Thoracic aorta (tissue), 2 donors: ENCODE data around the gene TUBD1. TPM values are rescaled to one million over a fixed set of nuclear protein-coding genes. Genes with fewer than 3 reads are reported as not detected.

Source experiments
- ATAC-seq: fragments of 150-250 bp; one replicate; pipeline ENCODE4 v1.8.0; 2017; ENCODE audit warnings: low read depth; ENCODE audit not compliant: insufficient number of reproducible peaks, low FRiP score
- DNase-seq: peaks from one replicate; pipeline ENCODE4 v3.0.0-alpha.2; 2020; ENCODE audit warnings: low spot score
- H3K27ac ChIP-seq, 2 donors: fragments of 200-600 bp; sonication (generic); 1 replicate in 1 of 2; 2 replicates in 1 of 2; pipeline ENCODE4 v1.5.1; 2016; ENCODE audit warnings: mild to moderate bottlenecking in 2 of 2, moderate library complexity in 2 of 2
- H3K27me3 ChIP-seq: fragments of 200-600 bp; sonication (generic); replicated peaks from 2 replicates; pipeline ENCODE4 v1.6.0; 2016; ENCODE audit warnings: mild to moderate bottlenecking; ENCODE audit not compliant: insufficient read depth
- H3K36me3 ChIP-seq: fragments of 200-600 bp; sonication (generic); one replicate; pipeline ENCODE4 v1.5.1; 2016
- H3K4me1 ChIP-seq, 2 donors: fragments of 200-600 bp; sonication (generic); 1 replicate in 1 of 2; 2 replicates in 1 of 2; pipeline versions ENCODE4 v1.5.1 to v1.6.0; 2016; ENCODE audit warnings: low read depth in 2 of 2, mild to moderate bottlenecking in 1 of 2; ENCODE audit not compliant: control insufficient read depth in 1 of 2
- H3K4me3 ChIP-seq: fragments of 200-600 bp; sonication (generic); 2 replicates; pipeline ENCODE4 v1.5.1; 2016; ENCODE audit warnings: mild to moderate bottlenecking
- H3K9me3 ChIP-seq: fragments of 200-600 bp; sonication (generic); 2 replicates; pipeline ENCODE4 v1.5.1; 2016
- CTCF ChIP-seq: fragments of 200-600 bp; sonication (generic); IDR thresholded peaks from one replicate; pipeline ENCODE4 v1.5.1; 2019; ENCODE audit warnings: antibody characterized with exemption
- total RNA-seq, 2 donors: library from RNA; depleted of rRNA; stranded (reverse); fragments of >200 nt; gene quantifications; one replicate each; pipeline versions ENCODE4 v1.1.0 to v1.2.3, GENCODE V29; 2016

The TUBD1 gene
- total RNA-seq, 2 donors from 2014 or later, result 11.0 to 28.0 TPM

GRCh38 chr17:59840329-59841090, 52.2 kb downstream of the TUBD1 start:
- Histone ChIP-seq H3K27me3 (no peaks in the 10 kb centered on the region), H3K27ac (peak overlapping the region; percentile 89 to 98), H3K36me3 (no peaks in the 10 kb centered on the region), H3K4me1 (peaks cover 13 to 43% of the 10 kb centered on the region in 2 donors), H3K9me3 (no peaks in the 10 kb centered on the region), H3K4me3 (peak overlapping the region; percentile 77)
- no peak for DNase-seq
- ATAC-seq, result no peak
- TF ChIP-seq CTCF, result no peak

- Histone ChIP-seq H3K27me3 (no peaks in the 10 kb centered on the region), H3K27ac (peak overlapping the region; percentile 89 to 98), H3K4me1 (peaks cover 6 to 36% of the 10 kb centered on the region in 2 donors), H3K4me3 (peak overlapping the region; percentile 77), H3K9me3 (no peaks in the 10 kb centered on the region), H3K36me3 (no peaks in the 10 kb centered on the region)
- TF ChIP-seq CTCF, result no peak
- DNase-seq (no peak), ATAC-seq (no peak)
These were observed 53.0 kb downstream of the TUBD1 start for GRCh38 chr17:59839651-59840328.

GRCh38 chr17:59838052-59838916, 54.5 kb downstream of the TUBD1 start:
- no peak for ATAC-seq
- Histone ChIP-seq H3K9me3 (no peaks in the 10 kb centered on the region), H3K4me3 (peak overlapping the region; percentile 77), H3K4me1 (peaks cover 5 to 23% of the 10 kb centered on the region in 2 donors), H3K36me3 (no peaks in the 10 kb centered on the region), H3K27me3 (no peaks in the 10 kb centered on the region), H3K27ac (peak overlapping the region; percentile 89 to 98)
- TF ChIP-seq CTCF, result no peak
- no peak for DNase-seq

- peaks cover 10 to 22% of the 10 kb centered on the region in 2 donors for H3K4me1 ChIP-seq
- peak; percentile 78 for DNase-seq
- H3K9me3 ChIP-seq, result no peaks in the 10 kb centered on the region
- peak overlapping the region; percentile 77 for H3K4me3 ChIP-seq
- no peak for TF ChIP-seq CTCF
- H3K36me3 ChIP-seq, result no peaks in the 10 kb centered on the region
- peak; percentile 95 for ATAC-seq
- peak overlapping the region; percentile 89 to 98 for H3K27ac ChIP-seq
- no peaks in the 10 kb centered on the region for H3K27me3 ChIP-seq
These were observed 55.3 kb downstream of the TUBD1 start for GRCh38 chr17:59837308-59838051.
